ENCODE results near the gene MRGPRD.
"Not testable (repeated sequence)": the region's sequence is repeated elsewhere in the genome, so short reads cannot be mapped to it uniquely, and the experiment has no call there.

The MRGPRD gene

GRCh38 chr11:69000831-69001242, 20.1 kb upstream of the MRGPRD start:
- H3K4me3 Mint-ChIP-seq, result no peak overlapping the region

GRCh38 chr11:69000391-69000790, 19.6 kb upstream of the MRGPRD start:
- no peak for DNase-seq
- H3K4me1 Mint-ChIP-seq, result peaks cover 32% of the 10 kb centered on the region
- peaks cover 13% of the 10 kb centered on the region for H3K27me3 Mint-ChIP-seq (ENCODE audit: low read depth, poor library complexity)
- H3K27ac Mint-ChIP-seq, result no peak overlapping the region
- no peaks in the 10 kb centered on the region for H3K9me3 Mint-ChIP-seq
- H3K4me3 Mint-ChIP-seq, result no peak overlapping the region
- no peaks in the 10 kb centered on the region for H3K36me3 Mint-ChIP-seq (ENCODE audit: low read depth)
- TF ChIP-seq, protein P1, sequence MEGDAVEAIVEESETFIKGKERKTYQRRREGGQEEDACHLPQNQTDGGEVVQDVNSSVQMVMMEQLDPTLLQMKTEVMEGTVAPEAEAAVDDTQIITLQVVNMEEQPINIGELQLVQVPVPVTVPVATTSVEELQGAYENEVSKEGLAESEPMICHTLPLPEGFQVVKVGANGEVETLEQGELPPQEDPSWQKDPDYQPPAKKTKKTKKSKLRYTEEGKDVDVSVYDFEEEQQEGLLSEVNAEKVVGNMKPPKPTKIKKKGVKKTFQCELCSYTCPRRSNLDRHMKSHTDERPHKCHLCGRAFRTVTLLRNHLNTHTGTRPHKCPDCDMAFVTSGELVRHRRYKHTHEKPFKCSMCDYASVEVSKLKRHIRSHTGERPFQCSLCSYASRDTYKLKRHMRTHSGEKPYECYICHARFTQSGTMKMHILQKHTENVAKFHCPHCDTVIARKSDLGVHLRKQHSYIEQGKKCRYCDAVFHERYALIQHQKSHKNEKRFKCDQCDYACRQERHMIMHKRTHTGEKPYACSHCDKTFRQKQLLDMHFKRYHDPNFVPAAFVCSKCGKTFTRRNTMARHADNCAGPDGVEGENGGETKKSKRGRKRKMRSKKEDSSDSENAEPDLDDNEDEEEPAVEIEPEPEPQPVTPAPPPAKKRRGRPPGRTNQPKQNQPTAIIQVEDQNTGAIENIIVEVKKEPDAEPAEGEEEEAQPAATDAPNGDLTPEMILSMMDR (IDR thresholded peaks at IDR 0.05), result no peak

More at GRCh38 chr11:69000831-69001242, 20.1 kb upstream of the MRGPRD start:
- Mint-ChIP-seq H3K27me3 (ENCODE audit: low read depth, poor library complexity) (peaks cover 13% of the 10 kb centered on the region), H3K27ac (no peak overlapping the region), H3K9me3 (no peaks in the 10 kb centered on the region), H3K4me1 (peaks cover 36% of the 10 kb centered on the region), H3K36me3 (ENCODE audit: low read depth) (no peaks in the 10 kb centered on the region)
- TF ChIP-seq, protein P1 (IDR thresholded peaks at IDR 0.05), result peak; percentile 39
- no peak for DNase-seq

- not testable (repeated sequence) for DNase-seq; H3K4me3 Mint-ChIP-seq; H3K36me3 Mint-ChIP-seq (ENCODE audit: low read depth); H3K9me3 Mint-ChIP-seq; H3K27ac Mint-ChIP-seq
- Mint-ChIP-seq H3K27me3 (ENCODE audit: low read depth, poor library complexity) (peaks cover 13% of the 10 kb centered on the region), H3K4me1 (peaks cover 28% of the 10 kb centered on the region)
These were observed 19.1 kb upstream of the MRGPRD start for GRCh38 chr11:68999748-69000355.

DNA sequence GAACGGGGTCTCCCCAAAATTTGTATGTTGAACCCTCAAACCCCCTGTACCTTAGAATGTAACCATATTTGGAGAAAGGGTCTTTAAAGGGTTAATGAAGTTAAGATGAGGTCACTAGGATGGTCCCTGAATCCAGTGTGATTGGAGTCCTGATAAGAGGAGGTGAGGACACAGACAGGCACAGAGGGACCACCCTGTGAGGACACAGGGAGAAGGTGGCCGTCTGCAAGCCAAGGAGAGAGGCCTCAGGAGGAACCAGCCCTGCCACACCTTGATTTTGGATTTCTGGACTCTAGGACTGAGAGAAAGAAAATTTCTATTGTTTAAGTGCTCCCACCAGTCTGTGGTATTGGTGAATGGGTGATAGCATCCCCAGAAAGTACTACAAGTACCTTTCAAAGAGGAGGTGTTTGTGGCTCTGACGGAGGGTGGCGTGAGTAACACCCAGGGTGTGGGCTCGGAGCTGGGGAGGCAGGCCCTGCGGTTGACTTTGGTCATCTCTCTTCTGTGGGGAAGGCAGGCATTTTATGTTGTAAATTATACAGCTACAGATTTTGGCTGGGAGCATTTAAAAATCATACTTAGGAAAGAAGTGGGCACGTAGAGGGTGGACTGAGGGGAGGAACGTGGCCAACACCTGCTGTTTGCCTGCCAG, 18.4 kb upstream of the MRGPRD start:
- TF ChIP-seq, protein P1 (IDR thresholded peaks at IDR 0.05), result no peak
- Mint-ChIP-seq H3K4me1 (peaks cover 28% of the 10 kb centered on the region), H3K9me3 (no peaks in the 10 kb centered on the region), H3K27me3 (ENCODE audit: low read depth, poor library complexity) (peaks cover 10% of the 10 kb centered on the region), H3K36me3 (ENCODE audit: low read depth) (no peaks in the 10 kb centered on the region), H3K4me3 (no peak overlapping the region), H3K27ac (peak overlapping the region; percentile 6)
- no peak for DNase-seq

- Mint-ChIP-seq H3K36me3 (ENCODE audit: low read depth) (no peaks in the 10 kb centered on the region), H3K4me1 (peaks cover 34% of the 10 kb centered on the region), H3K27me3 (ENCODE audit: low read depth, poor library complexity) (peaks cover 13% of the 10 kb centered on the region), H3K4me3 (no peak overlapping the region), H3K27ac (no peak overlapping the region), H3K9me3 (no peaks in the 10 kb centered on the region)
- DNase-seq, result no peak
- TF ChIP-seq, protein P1 (IDR thresholded peaks at IDR 0.05), result no peak
These were observed 17.7 kb upstream of the MRGPRD start for GRCh38 chr11:68998390-68998911.

DNA sequence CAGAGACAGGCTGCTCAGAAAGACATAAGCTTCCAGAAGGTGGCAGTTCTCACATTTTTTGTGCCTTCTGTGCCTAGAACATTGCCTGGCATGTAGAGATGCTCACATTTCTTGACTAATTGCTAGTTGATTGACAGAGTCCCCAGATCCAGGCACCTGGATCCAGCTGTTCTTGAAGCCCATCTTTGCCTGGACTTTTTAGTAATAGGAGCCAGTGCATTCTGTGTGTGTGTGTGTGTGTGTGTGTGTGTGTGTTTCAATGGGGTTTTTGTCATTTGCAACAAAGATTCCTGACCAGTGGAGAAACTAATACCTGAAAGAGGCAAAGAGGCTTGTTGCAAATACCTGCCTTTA, 17.2 kb upstream of the MRGPRD start:
- Mint-ChIP-seq H3K27ac (peak overlapping the region; percentile 56), H3K36me3 (ENCODE audit: low read depth) (no peaks in the 10 kb centered on the region), H3K4me3 (no peak overlapping the region), H3K9me3 (no peaks in the 10 kb centered on the region), H3K27me3 (ENCODE audit: low read depth, poor library complexity) (peaks cover 13% of the 10 kb centered on the region), H3K4me1 (peaks cover 39% of the 10 kb centered on the region)
- DNase-seq, result no peak
- TF ChIP-seq, protein P1 (IDR thresholded peaks at IDR 0.05), result no peak

Data from nephron progenitor cell (in vitro differentiated cells).